Ovary (tissue), 9 donors: ENCODE data around the gene ARHGAP10. TPM values are rescaled to one million over a fixed set of nuclear protein-coding genes. Genes with fewer than 3 reads are reported as not detected.

Experiments used
- DNase-seq, 5 donors: peaks; one replicate each; pipeline ENCODE4 v3.0.0-alpha.2; 2019 to 2020
- H3K27ac ChIP-seq, 2 donors: fragments of 200-600 bp; one replicate each; pipeline versions ENCODE4 v1.5.1 to v1.8.0; 2019 to 2022
- H3K27me3 ChIP-seq: fragments of 200-600 bp; one replicate; pipeline ENCODE4 v1.8.0; 2022
- H3K36me3 ChIP-seq: fragments of 200-600 bp; sonication (generic); one replicate; pipeline ENCODE4 v1.5.1; 2019
- H3K4me1 ChIP-seq: one replicate; pipeline ENCODE4 v1.8.1; 2013; ENCODE audit warnings: mild to moderate bottlenecking, moderate library complexity; ENCODE audit not compliant: insufficient read depth
- H3K4me3 ChIP-seq: fragments of 200-600 bp; sonication (generic); one replicate; pipeline ENCODE4 v1.5.1; 2017
- H3K9me3 ChIP-seq, 2 donors: fragments of 200-600 bp in 1 of 2; sonication (generic) in 1 of 2; one replicate each; pipeline versions ENCODE4 v1.5.1 to v1.8.1; 2013 to 2019; ENCODE audit warnings: mild to moderate bottlenecking in 1 of 2, moderate library complexity in 1 of 2
- EP300 ChIP-seq: sonication (generic); formaldehyde crosslinking; IDR thresholded peaks from one replicate; pipeline ENCODE4 v1.6.1; 2017; ENCODE audit warnings: antibody characterized with exemption
- POLR2A ChIP-seq: fragments of 450-650 bp; IDR thresholded peaks from one replicate; pipeline ENCODE4 v1.6.1; 2017; ENCODE audit warnings: antibody characterized with exemption, mild to moderate bottlenecking, moderate library complexity
- WGBS, 3 donors: extraction: QIAGEN DNeasy Blood & Tissue Kit in 1 of 3; methylation state at CpG; one replicate each; pipeline versions ENCODE4 v1.1.5 to v1.1.7; 2013 to 2017; 5-methylcytosine and 5-hydroxymethylcytosine counted together
- intact Hi-C, 4 donors: fragments of 100-400 bp; cut with DNase I; formaldehyde crosslinking; loops; one replicate each; pipeline versions ENCODE4 v1.11.0 to v1.15.1; 2022 to 2023
- polyA plus RNA-seq, 2 donors: library from polyadenylated mRNA; stranded (reverse); fragments of 200-250 nt in 1 of 2; fragments of 350-450 nt in 1 of 2; fragmentation: Illumina TruSeq in 1 of 2; extraction: RNeasy Lipid Tissue Mini Kit (QIAGEN cat#74804) in 1 of 2; gene quantifications; one replicate each; pipeline ENCODE4 v1.2.3, GENCODE V29; 2013 to 2014
- total RNA-seq, 7 donors: library from RNA; depleted of rRNA in 2 of 7; stranded (reverse); fragments of >200 nt in 2 of 7; fragmentation: NEBNext Ultra II Directional in 3 of 7; extraction: Animal tissue kit (Norgen Biotek cat#: 25700) in 3 of 7; gene quantifications; one replicate each; pipeline versions ENCODE4 v1.1.0 to v1.2.4, GENCODE V29; 2016 to 2023
- TF ChIP-seq, protein P1 (sequence below), 3 donors: fragments of 450-650 bp in 2 of 3; fragments of 200-600 bp in 1 of 3; IDR thresholded peaks; one replicate each; pipeline versions ENCODE4 v1.5.1 to v1.8.0; 2016 to 2022; ENCODE audit warnings: antibody characterized with exemption in 3 of 3, mild to moderate bottlenecking in 1 of 3
- donor health status: DM: no; HTN: no; CAD: no; lungs with moderate emphysema.
- donor health status: DM: no; HTN: no; CAD: no.
- donor health status: Bipolar disorder and iron deficiency.
- donor health status: DM: yes; HTN: yes; CAD: no.
- donor health status: DM: no; HTN: no; CAD: no.
- donor health status: DM: yes; HTN: yes; CAD: no.

Gene ARHGAP10
- total and polyA plus RNA-seq, 9 donors, result 37.1 to 76.7 (median 63.8) TPM

DNA sequence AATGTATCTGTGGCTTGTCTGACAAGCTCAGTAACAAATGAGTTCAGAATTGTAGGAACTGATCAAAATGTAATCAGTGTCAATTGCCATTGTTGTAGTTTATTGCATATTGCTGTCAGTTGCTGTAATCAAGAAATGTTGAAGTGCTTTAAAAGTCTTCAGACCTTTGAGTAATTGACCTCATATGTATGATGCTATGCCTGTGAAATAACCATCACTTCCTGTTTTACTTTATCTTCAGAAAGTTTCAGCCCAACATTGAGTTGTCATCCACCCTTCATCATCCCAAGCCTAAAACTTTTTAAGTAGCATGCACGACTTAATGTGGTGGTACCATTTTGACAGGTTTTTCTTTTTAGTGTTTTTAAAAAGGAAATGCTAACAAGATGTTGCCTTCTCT, 212.4 kb downstream of the ARHGAP10 start:
- intact Hi-C loops, result no loop called here
- WGBS, 3 donors, result 82 to 96% (median 85%) methylated on average over 1 of the region's 1 CpG
- Histone ChIP-seq H3K27ac (no peak overlapping the region), H3K27me3 (no peaks in the 10 kb centered on the region), H3K4me1 (no peaks in the 10 kb centered on the region), H3K9me3 (no peaks in the 10 kb centered on the region), H3K4me3 (no peak overlapping the region), H3K36me3 (no peaks in the 10 kb centered on the region)
- DNase-seq, result no peak
- TF ChIP-seq POLR2A, result no peak
- no peak for TF ChIP-seq EP300
- TF ChIP-seq, protein P1, sequence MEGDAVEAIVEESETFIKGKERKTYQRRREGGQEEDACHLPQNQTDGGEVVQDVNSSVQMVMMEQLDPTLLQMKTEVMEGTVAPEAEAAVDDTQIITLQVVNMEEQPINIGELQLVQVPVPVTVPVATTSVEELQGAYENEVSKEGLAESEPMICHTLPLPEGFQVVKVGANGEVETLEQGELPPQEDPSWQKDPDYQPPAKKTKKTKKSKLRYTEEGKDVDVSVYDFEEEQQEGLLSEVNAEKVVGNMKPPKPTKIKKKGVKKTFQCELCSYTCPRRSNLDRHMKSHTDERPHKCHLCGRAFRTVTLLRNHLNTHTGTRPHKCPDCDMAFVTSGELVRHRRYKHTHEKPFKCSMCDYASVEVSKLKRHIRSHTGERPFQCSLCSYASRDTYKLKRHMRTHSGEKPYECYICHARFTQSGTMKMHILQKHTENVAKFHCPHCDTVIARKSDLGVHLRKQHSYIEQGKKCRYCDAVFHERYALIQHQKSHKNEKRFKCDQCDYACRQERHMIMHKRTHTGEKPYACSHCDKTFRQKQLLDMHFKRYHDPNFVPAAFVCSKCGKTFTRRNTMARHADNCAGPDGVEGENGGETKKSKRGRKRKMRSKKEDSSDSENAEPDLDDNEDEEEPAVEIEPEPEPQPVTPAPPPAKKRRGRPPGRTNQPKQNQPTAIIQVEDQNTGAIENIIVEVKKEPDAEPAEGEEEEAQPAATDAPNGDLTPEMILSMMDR (IDR thresholded peaks at IDR 0.05), result no peak

DNA sequence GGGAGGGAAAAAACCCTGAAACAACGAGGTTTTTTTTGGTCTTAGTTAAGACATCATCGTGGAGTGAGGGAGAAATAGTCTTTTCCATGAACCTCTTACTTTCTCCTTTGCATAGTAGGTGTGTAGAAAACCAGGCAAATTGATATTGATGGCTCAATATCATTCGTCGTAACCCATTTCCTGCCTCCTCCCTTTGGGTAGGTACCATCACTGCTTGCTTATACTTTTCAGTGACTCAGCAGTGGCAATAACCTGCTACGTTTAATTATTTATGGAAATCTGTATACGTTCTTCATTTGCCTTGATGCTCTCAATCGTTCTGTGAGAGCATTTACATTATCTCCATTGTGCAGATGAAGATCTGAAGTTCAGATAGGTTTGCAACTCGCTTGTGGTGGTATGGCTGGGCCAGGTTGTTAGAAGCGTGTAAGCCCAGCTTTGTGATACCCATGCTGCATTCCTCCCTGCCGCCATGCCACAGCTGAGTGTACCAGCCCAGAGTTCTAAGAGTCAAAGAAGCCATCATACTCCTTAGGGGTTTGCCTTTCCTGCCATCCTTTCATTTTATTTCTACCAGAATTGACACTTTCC, 212.9 kb downstream of the ARHGAP10 start:
- no peak overlapping the region for H3K4me3 ChIP-seq
- intact Hi-C loops, result no loop called here
- no peak overlapping the region for H3K27ac ChIP-seq
- TF ChIP-seq POLR2A (no peak), EP300 (no peak)
- TF ChIP-seq, protein P1 (IDR thresholded peaks at IDR 0.05), result no peak
- H3K36me3 ChIP-seq, result no peaks in the 10 kb centered on the region
- no peaks in the 10 kb centered on the region for H3K27me3 ChIP-seq
- H3K9me3 ChIP-seq, result no peaks in the 10 kb centered on the region
- DNase-seq, result no peak
- no peaks in the 10 kb centered on the region for H3K4me1 ChIP-seq
- 93 to 94% (median 94%) methylated on average over 10 of the region's 10 CpGs for WGBS, 3 donors

DNA sequence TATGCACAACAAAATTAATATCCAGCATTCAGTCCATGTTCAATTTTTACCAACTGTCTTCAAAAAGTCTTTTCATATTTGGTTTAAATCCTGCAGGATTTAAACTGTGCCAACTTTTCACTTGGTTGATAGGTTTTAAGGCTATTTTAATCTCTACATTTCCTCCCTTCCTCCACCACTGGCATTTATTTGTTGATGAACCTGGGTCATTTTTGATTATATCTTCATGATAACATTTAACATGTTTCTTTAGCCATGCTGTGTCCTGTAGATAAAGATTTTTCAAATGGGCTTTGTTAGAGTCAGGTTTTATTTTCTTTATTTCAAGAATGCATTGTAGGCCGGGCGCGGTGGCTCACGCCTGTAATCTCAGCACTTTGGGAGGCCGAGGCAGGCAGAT, 216.4 kb downstream of the ARHGAP10 start:
- no peak overlapping the region for H3K4me3 ChIP-seq
- no peaks in the 10 kb centered on the region for H3K9me3 ChIP-seq
- DNase-seq, result no peak
- intact Hi-C loops, result no loop called here
- no peaks in the 10 kb centered on the region for H3K27me3 ChIP-seq
- 97 to 98% (median 97%) methylated on average over 5 of the region's 5 CpGs for WGBS, 3 donors
- no peaks in the 10 kb centered on the region for H3K36me3 ChIP-seq
- no peaks in the 10 kb centered on the region for H3K4me1 ChIP-seq
- TF ChIP-seq, protein P1 (IDR thresholded peaks at IDR 0.05), result no peak
- TF ChIP-seq POLR2A (no peak), EP300 (no peak)
- H3K27ac ChIP-seq, result no peak overlapping the region

- TF ChIP-seq POLR2A (no peak), EP300 (no peak)
- TF ChIP-seq, protein P1 (IDR thresholded peaks at IDR 0.05), result no peak
- intact Hi-C loops, result no loop called here
- WGBS, 3 donors, result 92 to 96% (median 95%) methylated on average over 1 of the region's 1 CpG
- Histone ChIP-seq H3K27ac (no peak overlapping the region), H3K36me3 (no peaks in the 10 kb centered on the region), H3K4me1 (no peaks in the 10 kb centered on the region), H3K27me3 (no peaks in the 10 kb centered on the region), H3K9me3 (no peaks in the 10 kb centered on the region), H3K4me3 (no peak overlapping the region)
- no peak for DNase-seq
Measured at GRCh38 chr4:147950261-147950660, 218.4 kb downstream of the ARHGAP10 start.
